ENCODE data around the gene KISS1. TPM values are rescaled to one million over a fixed set of nuclear protein-coding genes. Genes with fewer than 3 reads are reported as not detected.

Gene KISS1
- total RNA-seq, 1 experiment from 2014 or later, result 0.35 TPM

DNA sequence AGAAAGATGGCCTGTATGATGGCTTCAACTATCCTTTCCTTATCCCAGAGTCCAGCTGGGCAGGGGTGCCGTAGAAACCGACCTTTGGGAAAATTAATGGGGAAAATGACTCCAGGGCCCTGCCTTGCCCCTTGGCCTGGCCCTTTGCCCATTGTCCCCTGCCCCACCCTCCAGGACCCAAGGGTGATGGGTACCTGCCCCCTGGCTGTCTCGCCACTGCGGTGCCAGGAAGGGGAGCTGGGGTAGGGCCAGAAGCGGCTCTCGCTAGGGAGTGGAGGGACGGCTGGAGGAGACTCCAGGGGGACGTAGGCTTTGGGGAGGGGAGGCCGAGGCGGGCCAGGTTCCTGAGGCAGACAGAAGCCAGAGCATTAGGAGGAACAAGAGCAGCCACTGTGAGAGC is 46.6 kb upstream of the KISS1 start:
- no peaks in the 10 kb centered on the region for H3K9me3 Mint-ChIP-seq
- TF ChIP-seq PRRX2 (CRISPR knock-in tag; IDR thresholded peaks at IDR 0.05) (no peak), RORB (CRISPR knock-in tag; IDR thresholded peaks at IDR 0.05) (no peak), NR2C2 (CRISPR knock-in tag; IDR thresholded peaks at IDR 0.05) (no peak), FOXK1 (CRISPR knock-in tag; IDR thresholded peaks at IDR 0.05) (no peak), CREM (CRISPR knock-in tag; IDR thresholded peaks at IDR 0.05) (no peak)
- TF ChIP-seq, protein P1, sequence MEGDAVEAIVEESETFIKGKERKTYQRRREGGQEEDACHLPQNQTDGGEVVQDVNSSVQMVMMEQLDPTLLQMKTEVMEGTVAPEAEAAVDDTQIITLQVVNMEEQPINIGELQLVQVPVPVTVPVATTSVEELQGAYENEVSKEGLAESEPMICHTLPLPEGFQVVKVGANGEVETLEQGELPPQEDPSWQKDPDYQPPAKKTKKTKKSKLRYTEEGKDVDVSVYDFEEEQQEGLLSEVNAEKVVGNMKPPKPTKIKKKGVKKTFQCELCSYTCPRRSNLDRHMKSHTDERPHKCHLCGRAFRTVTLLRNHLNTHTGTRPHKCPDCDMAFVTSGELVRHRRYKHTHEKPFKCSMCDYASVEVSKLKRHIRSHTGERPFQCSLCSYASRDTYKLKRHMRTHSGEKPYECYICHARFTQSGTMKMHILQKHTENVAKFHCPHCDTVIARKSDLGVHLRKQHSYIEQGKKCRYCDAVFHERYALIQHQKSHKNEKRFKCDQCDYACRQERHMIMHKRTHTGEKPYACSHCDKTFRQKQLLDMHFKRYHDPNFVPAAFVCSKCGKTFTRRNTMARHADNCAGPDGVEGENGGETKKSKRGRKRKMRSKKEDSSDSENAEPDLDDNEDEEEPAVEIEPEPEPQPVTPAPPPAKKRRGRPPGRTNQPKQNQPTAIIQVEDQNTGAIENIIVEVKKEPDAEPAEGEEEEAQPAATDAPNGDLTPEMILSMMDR (IDR thresholded peaks at IDR 0.05), result no peak
- TF ChIP-seq, protein P2, sequence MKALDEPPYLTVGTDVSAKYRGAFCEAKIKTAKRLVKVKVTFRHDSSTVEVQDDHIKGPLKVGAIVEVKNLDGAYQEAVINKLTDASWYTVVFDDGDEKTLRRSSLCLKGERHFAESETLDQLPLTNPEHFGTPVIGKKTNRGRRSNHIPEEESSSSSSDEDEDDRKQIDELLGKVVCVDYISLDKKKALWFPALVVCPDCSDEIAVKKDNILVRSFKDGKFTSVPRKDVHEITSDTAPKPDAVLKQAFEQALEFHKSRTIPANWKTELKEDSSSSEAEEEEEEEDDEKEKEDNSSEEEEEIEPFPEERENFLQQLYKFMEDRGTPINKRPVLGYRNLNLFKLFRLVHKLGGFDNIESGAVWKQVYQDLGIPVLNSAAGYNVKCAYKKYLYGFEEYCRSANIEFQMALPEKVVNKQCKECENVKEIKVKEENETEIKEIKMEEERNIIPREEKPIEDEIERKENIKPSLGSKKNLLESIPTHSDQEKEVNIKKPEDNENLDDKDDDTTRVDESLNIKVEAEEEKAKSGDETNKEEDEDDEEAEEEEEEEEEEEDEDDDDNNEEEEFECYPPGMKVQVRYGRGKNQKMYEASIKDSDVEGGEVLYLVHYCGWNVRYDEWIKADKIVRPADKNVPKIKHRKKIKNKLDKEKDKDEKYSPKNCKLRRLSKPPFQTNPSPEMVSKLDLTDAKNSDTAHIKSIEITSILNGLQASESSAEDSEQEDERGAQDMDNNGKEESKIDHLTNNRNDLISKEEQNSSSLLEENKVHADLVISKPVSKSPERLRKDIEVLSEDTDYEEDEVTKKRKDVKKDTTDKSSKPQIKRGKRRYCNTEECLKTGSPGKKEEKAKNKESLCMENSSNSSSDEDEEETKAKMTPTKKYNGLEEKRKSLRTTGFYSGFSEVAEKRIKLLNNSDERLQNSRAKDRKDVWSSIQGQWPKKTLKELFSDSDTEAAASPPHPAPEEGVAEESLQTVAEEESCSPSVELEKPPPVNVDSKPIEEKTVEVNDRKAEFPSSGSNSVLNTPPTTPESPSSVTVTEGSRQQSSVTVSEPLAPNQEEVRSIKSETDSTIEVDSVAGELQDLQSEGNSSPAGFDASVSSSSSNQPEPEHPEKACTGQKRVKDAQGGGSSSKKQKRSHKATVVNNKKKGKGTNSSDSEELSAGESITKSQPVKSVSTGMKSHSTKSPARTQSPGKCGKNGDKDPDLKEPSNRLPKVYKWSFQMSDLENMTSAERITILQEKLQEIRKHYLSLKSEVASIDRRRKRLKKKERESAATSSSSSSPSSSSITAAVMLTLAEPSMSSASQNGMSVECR (CRISPR knock-in tag; IDR thresholded peaks at IDR 0.05; ENCODE audit: borderline replicate concordance), result no peak

DNA sequence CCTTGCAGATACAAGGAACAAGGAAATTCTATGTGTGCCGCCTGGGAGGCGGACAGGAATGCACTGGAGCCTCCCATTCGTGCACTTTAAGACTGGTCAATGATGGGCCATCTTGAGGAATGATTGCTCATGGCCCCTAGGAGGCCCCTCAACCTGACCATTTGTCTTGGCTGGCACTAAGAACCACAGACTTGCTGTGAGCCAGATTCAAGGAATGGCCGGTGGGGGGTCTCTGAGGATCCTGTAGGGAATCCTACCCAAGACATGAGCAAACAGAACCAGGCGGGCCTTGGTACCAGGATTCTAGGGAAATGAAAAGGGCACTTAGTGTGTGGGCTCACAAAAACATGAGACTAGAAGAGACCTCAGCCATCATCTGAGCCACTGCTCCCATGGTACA is 45.6 kb upstream of the KISS1 start:
- H3K9me3 Mint-ChIP-seq, result no peaks in the 10 kb centered on the region
- POLR2A ChIA-PET, result no interaction called here
- TF ChIP-seq MYBL2 (CRISPR knock-in tag; IDR thresholded peaks at IDR 0.05), result no peak
- TF ChIP-seq RELA (CRISPR knock-in tag; IDR thresholded peaks at IDR 0.05; ENCODE audit: borderline replicate concordance), result no peak
- TF ChIP-seq ETV6 (CRISPR knock-in tag; IDR thresholded peaks at IDR 0.05), result no peak
- TF ChIP-seq ZNF232 (CRISPR knock-in tag; IDR thresholded peaks at IDR 0.05), result no peak
- no peak for TF ChIP-seq CBFB (CRISPR knock-in tag; IDR thresholded peaks at IDR 0.05; ENCODE audit: low read depth)
- TF ChIP-seq SMAD4 (CRISPR knock-in tag; IDR thresholded peaks at IDR 0.05), result no peak
- TF ChIP-seq, protein P3, sequence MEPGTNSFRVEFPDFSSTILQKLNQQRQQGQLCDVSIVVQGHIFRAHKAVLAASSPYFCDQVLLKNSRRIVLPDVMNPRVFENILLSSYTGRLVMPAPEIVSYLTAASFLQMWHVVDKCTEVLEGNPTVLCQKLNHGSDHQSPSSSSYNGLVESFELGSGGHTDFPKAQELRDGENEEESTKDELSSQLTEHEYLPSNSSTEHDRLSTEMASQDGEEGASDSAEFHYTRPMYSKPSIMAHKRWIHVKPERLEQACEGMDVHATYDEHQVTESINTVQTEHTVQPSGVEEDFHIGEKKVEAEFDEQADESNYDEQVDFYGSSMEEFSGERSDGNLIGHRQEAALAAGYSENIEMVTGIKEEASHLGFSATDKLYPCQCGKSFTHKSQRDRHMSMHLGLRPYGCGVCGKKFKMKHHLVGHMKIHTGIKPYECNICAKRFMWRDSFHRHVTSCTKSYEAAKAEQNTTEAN (CRISPR knock-in tag; IDR thresholded peaks at IDR 0.05), result no peak
- TF ChIP-seq, protein P4, sequence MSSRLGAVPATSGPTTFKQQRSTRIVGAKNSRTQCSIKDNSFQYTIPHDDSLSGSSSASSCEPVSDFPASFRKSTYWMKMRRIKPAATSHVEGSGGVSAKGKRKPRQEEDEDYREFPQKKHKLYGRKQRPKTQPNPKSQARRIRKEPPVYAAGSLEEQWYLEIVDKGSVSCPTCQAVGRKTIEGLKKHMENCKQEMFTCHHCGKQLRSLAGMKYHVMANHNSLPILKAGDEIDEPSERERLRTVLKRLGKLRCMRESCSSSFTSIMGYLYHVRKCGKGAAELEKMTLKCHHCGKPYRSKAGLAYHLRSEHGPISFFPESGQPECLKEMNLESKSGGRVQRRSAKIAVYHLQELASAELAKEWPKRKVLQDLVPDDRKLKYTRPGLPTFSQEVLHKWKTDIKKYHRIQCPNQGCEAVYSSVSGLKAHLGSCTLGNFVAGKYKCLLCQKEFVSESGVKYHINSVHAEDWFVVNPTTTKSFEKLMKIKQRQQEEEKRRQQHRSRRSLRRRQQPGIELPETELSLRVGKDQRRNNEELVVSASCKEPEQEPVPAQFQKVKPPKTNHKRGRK (CRISPR knock-in tag; IDR thresholded peaks at IDR 0.05; ENCODE audit: borderline replicate concordance), result no peak
- TF ChIP-seq MXD4 (CRISPR knock-in tag; IDR thresholded peaks at IDR 0.05; ENCODE audit: borderline replicate concordance), result no peak
- H3K27me3 Mint-ChIP-seq (ENCODE audit: low read depth), result no peaks in the 10 kb centered on the region
- DNase-seq (ENCODE audit: low spot score) (no peak), ATAC-seq (no peak)
- peaks cover 3% of the 10 kb centered on the region for H3K36me3 Mint-ChIP-seq
- CTCF ChIA-PET, result interaction anchor here (0.6 to 1.7 kb wide), 3 partner anchors 12 to 1416 kb away, joined by 3 to 12 read pairs (median 4); no protein-coding TSS in a partner anchor
- no peak overlapping the region for H3K27ac Mint-ChIP-seq
- H3K4me1 Mint-ChIP-seq, result no peaks in the 10 kb centered on the region
- no peak overlapping the region for H3K4me3 Mint-ChIP-seq

More for the DNA sequence above, 46.6 kb upstream of the KISS1 start:
- CTCF ChIA-PET, result interaction anchor here (0.9 to 1.2 kb wide), 2 partner anchors 12 to 80 kb away, joined by 3 read pairs; no protein-coding TSS in a partner anchor
- Mint-ChIP-seq H3K4me3 (no peak overlapping the region), H3K27me3 (ENCODE audit: low read depth) (no peaks in the 10 kb centered on the region), H3K27ac (no peak overlapping the region), H3K4me1 (no peaks in the 10 kb centered on the region), H3K36me3 (peaks cover 2% of the 10 kb centered on the region)
- POLR2A ChIA-PET, result no interaction called here
- ATAC-seq, result no peak
- no peak for DNase-seq (ENCODE audit: low spot score)
